VCaP (cell line): ENCODE measurements around the gene UBAC1.
A peak's percentile ranks its signal among the peaks of the same experiment; 100 is the strongest.

Source experiments
- H3K27ac ChIP-seq: fragments of 450-650 bp; 2 replicates; pipeline ENCODE4 v1.5.1; 2017
- CTCF ChIP-seq: fragments of 450-650 bp; conservative IDR thresholded peaks from 2 replicates; pipeline ENCODE4 v1.5.1; 2017; ENCODE audit warnings: mild to moderate bottlenecking, moderate library complexity

UBAC1 gene

GRCh38 chr9:135998410-135999071 lies 37.4 kb upstream of the UBAC1 start:
- no peak for TF ChIP-seq CTCF
- no peak overlapping the region for H3K27ac ChIP-seq

- no peak for TF ChIP-seq CTCF
- H3K27ac ChIP-seq, result no peak overlapping the region
Observed at GRCh38 chr9:135998016-135998380, 36.8 kb upstream of the UBAC1 start.

GRCh38 chr9:135997090-135998015 lies 36.2 kb upstream of the UBAC1 start:
- no peak overlapping the region for H3K27ac ChIP-seq
- no peak for TF ChIP-seq CTCF

GRCh38 chr9:135995816-135996215 lies 34.6 kb upstream of the UBAC1 start:
- no peak overlapping the region for H3K27ac ChIP-seq
- no peak for TF ChIP-seq CTCF

- no peak overlapping the region for H3K27ac ChIP-seq
- no peak for TF ChIP-seq CTCF
Observed at GRCh38 chr9:135994501-135995192, 33.5 kb upstream of the UBAC1 start.

GRCh38 chr9:135993765-135994500 lies 32.8 kb upstream of the UBAC1 start:
- H3K27ac ChIP-seq, result no peak overlapping the region
- no peak for TF ChIP-seq CTCF

GRCh38 chr9:135993409-135993742 lies 32.2 kb upstream of the UBAC1 start:
- H3K27ac ChIP-seq, result peak overlapping the region; percentile 58; the same call in 1 of the 2 replicates
- TF ChIP-seq CTCF, result no peak
